ENCODE results near the gene TXNRD1. TPM values are rescaled to one million over a fixed set of nuclear protein-coding genes. Genes with fewer than 3 reads are reported as not detected.

TXNRD1 gene
- total and polyA plus RNA-seq, 8 donors, result 8.1 to 29.1 (median 15.9) TPM

DNA sequence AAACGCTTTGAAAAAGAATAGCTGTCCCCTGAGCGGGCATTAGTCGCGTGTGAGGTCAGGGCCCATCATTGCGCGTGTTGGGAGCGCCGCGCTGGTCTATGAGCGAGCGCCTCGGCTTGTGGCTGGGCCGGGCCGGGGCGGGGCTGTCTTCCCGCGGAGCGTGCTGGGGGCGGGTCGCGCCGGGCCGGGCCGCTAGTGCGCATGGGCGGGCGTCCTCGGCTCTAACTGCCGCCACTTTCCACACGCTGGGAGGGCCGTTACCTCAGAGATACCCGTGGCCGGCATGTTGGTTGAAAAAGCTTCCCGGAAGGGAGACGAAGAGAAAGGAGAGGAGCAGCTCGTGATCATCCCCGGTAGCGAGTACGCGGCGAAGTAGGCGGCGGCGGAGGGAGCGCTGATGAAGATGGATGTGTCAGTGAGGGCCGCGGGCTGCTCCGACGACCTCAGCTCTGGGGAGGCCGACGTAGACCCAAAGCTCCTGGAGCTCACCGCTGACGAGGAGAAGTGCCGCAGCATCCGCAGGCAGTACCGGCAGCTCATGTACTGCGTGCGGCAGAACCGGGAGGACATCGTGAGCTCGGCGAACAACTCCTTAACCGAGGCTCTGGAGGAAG, 88.1 kb downstream of the TXNRD1 start, which contains the start of gene EID3:
Gene EID3 (plus strand): TSS at position 202 of the 614 bp plus-strand sequence. CDS start 196 bp downstream, at position 398.
- Histone ChIP-seq H3K36me3 (no peaks in the 10 kb centered on the region), H3K27me3 (no peaks in the 10 kb centered on the region), H3K9me3 (no peaks in the 10 kb centered on the region), H3K27ac (peak within 1 kb of the TSS; percentile 17 to 44 (median 24)), H3K4me3 (peak within 1 kb of the TSS; percentile 21 to 60 (median 38)), H3K4me1 (peaks cover 0 to 8% (median 0%) of the 10 kb centered on the region in 3 donors)
- TF ChIP-seq, protein P1, sequence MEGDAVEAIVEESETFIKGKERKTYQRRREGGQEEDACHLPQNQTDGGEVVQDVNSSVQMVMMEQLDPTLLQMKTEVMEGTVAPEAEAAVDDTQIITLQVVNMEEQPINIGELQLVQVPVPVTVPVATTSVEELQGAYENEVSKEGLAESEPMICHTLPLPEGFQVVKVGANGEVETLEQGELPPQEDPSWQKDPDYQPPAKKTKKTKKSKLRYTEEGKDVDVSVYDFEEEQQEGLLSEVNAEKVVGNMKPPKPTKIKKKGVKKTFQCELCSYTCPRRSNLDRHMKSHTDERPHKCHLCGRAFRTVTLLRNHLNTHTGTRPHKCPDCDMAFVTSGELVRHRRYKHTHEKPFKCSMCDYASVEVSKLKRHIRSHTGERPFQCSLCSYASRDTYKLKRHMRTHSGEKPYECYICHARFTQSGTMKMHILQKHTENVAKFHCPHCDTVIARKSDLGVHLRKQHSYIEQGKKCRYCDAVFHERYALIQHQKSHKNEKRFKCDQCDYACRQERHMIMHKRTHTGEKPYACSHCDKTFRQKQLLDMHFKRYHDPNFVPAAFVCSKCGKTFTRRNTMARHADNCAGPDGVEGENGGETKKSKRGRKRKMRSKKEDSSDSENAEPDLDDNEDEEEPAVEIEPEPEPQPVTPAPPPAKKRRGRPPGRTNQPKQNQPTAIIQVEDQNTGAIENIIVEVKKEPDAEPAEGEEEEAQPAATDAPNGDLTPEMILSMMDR (IDR thresholded peaks at IDR 0.05), result no peak
- intact Hi-C loops (cut with DNase I), result no loop called here
- peak; percentile 83 to 97 (median 89) for DNase-seq
- peak; percentile 100 for ATAC-seq
- no peak for FAIRE-seq
- 2 to 4% methylated on average over 63 of the region's 63 CpGs for WGBS, 2 donors

- peak overlapping the region; percentile 21 to 60 (median 38) for H3K4me3 ChIP-seq
- ATAC-seq, result no peak
- 87 to 90% methylated on average over 10 of the region's 10 CpGs for WGBS, 2 donors
- H3K4me1 ChIP-seq, result peaks cover 0 to 8% (median 0%) of the 10 kb centered on the region in 3 donors
- H3K36me3 ChIP-seq, result no peaks in the 10 kb centered on the region
- H3K27ac ChIP-seq, result peak overlapping the region in 1 of 4 donors; percentile 25
- H3K27me3 ChIP-seq, result no peaks in the 10 kb centered on the region
- TF ChIP-seq, protein P1 (IDR thresholded peaks at IDR 0.05), result no peak
- H3K9me3 ChIP-seq, result no peaks in the 10 kb centered on the region
- no peak for DNase-seq
- intact Hi-C loops (cut with DNase I), result no loop called here
- FAIRE-seq, result no peak
These were observed 88.9 kb downstream of the TXNRD1 start for GRCh38 chr12:104304261-104305009.

GRCh38 chr12:104305349-104305748, 89.8 kb downstream of the TXNRD1 start:
- H3K4me1 ChIP-seq, result peaks cover 0 to 8% (median 1%) of the 10 kb centered on the region in 3 donors
- intact Hi-C loops (cut with DNase I), result no loop called here
- TF ChIP-seq, protein P1 (IDR thresholded peaks at IDR 0.05), result no peak

GRCh38 chr12:104306376-104306775, 90.8 kb downstream of the TXNRD1 start:
- H3K4me3 ChIP-seq, result no peak overlapping the region
- intact Hi-C loops (cut with DNase I), result no loop called here
- TF ChIP-seq, protein P1 (IDR thresholded peaks at IDR 0.05), result no peak
- no peak for FAIRE-seq
- H3K27me3 ChIP-seq, result no peaks in the 10 kb centered on the region
- no peaks in the 10 kb centered on the region for H3K9me3 ChIP-seq
- no peak for ATAC-seq
- WGBS, 2 donors, result 73 to 95% methylated on average over 2 of the region's 2 CpGs
- no peak overlapping the region for H3K27ac ChIP-seq
- no peak for DNase-seq
- no peaks in the 10 kb centered on the region for H3K36me3 ChIP-seq
- peaks cover 0 to 8% (median 8%) of the 10 kb centered on the region in 3 donors for H3K4me1 ChIP-seq

More at GRCh38 chr12:104305349-104305748, 89.8 kb downstream of the TXNRD1 start:
- no peak overlapping the region for H3K27ac ChIP-seq
- FAIRE-seq (no peak), ATAC-seq (no peak), DNase-seq (no peak)
- H3K27me3 ChIP-seq, result no peaks in the 10 kb centered on the region
- 86 to 90% methylated on average over 2 of the region's 2 CpGs for WGBS, 2 donors
- no peaks in the 10 kb centered on the region for H3K9me3 ChIP-seq
- H3K36me3 ChIP-seq, result no peaks in the 10 kb centered on the region
- H3K4me3 ChIP-seq, result no peak overlapping the region

Data from pancreas (tissue), 10 donors.